CD4-positive, alpha-beta T cell treated with Interleukin-4 for 4 hours (primary cell): Measurements from ENCODE around the gene CEP78.
A peak's percentile ranks its signal among the peaks of the same experiment; 100 is the strongest.

Experiments
- DNase-seq: peaks from one replicate; pipeline ENCODE4 v3.0.0-alpha.2; 2020

CEP78 gene

DNA sequence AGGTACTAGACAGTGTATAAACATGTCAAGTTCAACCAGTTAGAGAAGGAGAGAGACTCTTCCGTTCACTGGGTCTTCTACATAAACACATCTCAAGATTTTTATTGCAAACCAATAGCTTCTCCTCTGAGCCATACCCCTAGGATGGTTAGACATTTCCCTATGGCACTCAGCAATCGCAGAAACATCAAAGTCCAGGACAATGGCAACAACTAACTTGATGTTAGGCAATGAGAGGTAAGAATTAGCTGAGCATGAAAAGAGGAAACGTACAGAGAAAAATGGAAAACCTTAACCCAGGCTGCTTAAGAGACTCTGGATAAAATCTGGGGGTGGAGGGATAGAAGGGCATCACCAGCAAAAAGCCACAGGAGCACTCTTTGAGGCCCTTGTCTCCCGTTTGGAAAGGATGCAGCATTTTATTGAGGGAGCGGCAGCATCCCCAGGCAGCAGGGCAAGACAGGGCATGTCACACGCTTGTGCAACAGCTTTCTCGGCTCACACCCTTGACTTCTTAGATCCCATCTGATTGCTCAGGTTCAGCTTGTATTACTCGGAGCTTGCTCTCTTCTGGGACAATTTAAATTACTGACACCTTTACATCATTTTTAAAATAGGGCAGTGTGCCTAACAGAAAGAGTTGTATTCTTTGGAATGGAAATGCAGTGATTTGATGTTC is 52.5 kb downstream of the CEP78 start:
- DNase-seq, result no peak

GRCh38 chr9:78289474-78289873 is 53.6 kb downstream of the CEP78 start:
- DNase-seq, result no peak

- DNase-seq, result no peak
These were observed 55.5 kb downstream of the CEP78 start for GRCh38 chr9:78291240-78291925.

- no peak for DNase-seq
These were observed 56.2 kb downstream of the CEP78 start for GRCh38 chr9:78292026-78292425.

GRCh38 chr9:78292716-78293497 is 57.0 kb downstream of the CEP78 start:
- DNase-seq, result no peak

DNA sequence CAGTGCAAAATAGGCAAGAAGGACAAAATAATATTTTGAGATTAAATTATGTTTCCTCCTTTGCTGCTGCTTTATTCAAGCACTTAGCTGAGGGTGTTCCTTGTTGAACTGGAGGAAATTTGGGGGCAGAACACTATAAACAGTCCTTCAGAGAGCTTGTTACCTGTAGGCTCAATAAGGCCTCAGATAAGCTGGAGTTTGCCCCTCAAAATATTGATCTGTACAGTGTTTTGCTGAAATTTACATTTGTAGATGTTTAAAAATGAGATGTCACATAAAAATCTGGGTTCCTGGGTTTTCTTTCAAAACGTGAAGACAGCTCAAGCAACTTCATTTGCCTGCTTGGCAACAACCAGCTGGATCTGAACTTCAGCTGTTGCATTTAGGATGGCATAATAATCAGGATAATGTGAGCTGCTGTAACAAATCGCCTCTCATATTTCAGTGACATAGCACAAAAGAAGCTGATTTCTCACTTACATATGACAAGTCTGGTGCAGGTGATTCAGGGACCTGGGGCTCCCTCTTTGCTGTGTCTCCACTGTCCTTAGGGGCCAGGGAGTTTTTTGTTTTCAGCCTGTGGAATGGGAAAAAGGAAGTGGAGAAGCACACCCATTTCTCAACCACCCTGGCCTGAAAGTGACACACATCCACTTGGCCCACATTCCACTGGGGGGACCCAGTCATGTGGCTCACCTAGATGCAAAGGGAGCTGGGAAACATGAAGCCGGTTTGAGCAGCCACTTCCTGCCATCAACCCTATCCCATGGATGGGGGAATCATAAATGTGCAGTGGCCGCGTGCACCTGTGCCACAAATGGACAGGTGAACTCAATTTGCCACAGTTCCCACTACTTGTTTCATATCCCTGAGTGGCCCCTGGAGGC is 58.7 kb downstream of the CEP78 start:
- DNase-seq, result no peak

DNA sequence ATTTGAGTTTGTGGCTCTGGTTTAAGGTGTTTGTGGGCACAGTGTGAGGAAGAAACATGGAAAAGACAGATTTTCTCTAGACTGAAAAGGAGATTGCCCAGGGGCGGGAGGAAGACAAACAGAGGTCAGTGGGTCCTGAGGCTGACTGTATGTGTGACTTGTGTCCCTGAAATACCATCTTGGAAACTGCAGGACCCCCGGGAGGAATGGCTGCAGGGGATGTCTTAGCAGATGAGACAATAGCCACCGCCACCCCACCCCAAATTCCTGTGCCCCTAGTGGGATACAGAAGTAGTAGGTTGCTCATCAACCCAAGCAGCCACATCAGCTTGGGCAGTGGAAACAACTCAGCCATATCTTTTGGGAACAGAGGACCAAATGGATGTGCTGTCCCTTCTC is 59.3 kb downstream of the CEP78 start:
- no peak for DNase-seq

- no peak for DNase-seq
These were observed 59.9 kb downstream of the CEP78 start for GRCh38 chr9:78295731-78296130.

DNA sequence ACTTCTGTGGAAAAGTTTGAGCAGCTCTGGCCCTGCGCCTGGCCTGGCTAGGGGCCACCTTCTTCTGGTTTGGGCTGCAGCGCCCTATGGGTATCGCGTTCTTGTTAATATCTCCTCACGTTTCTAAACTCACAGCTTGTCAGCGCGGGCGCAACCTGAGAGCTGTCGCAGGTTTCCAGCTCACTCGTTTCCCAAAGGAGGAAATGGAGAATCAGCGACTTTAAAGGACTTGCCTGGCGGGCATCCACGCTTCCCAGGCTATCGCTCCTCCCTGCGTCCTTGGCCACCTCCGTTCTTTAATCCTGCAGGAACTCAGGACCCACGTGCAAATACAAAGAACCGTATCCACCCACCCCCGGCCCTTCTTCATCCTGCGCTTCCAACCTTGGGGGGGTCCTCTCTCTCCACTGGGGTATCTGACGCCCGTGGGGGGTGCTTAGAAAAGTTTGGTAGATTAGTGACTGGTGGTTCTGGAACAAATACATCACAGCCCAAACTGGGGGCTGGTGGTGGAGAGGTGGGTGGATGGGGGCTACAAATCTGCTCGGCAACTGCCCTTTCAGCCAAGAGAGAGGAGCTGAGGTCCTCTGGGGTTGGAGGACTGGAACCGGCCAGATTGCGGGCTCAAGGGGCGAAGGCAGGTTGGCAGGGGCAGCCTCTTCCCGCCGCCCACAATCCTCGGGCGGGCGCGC is 60.5 kb downstream of the CEP78 start:
- no peak for DNase-seq

GRCh38 chr9:78296893-78297671 is 61.2 kb downstream of the CEP78 start, which contains the start of gene PSAT1:
PSAT1 (plus strand) TSS chr9:78297125; CDS start chr9:78297211, 86 bp downstream.
- peak; percentile 91 for DNase-seq

GRCh38 chr9:78297672-78297961 is 61.7 kb downstream of the CEP78 start:
- DNase-seq, result no peak

DNA sequence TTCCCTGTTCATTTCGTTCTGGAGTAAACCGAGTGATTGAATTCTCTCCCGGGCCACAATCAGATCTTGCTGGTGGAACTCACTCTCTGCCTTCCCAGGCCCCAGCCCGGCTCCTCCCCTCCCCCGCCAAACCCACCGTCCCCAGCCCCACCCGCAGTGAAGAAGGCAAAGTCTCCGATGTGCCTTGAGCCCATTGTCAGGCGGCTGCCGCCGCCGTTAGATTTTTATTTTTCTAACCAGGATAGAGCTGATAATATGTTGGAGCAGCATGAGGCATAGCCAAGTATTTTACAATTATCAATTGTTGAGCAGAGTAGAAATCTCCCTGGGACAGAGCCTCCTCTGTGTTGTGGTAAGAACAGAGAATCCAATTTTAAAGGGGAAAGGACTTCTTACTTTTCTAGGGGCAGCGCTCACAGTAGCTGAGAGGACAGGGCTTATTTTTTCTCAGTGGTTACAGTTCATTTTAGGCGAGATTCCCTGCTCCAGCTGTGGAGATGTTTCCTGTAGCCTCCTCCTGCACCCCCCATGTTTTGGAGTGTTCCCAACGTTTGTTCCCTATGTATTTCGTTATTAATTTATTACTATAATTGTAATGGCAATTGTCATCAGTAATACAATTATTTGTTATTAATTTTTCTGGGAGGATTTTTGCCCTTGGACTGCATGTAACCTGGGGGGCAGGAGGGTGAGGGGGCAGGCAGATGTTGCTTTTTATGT is 62.3 kb downstream of the CEP78 start:
- DNase-seq, result no peak

GRCh38 chr9:78300209-78300608 is 64.3 kb downstream of the CEP78 start:
- no peak for DNase-seq

DNA sequence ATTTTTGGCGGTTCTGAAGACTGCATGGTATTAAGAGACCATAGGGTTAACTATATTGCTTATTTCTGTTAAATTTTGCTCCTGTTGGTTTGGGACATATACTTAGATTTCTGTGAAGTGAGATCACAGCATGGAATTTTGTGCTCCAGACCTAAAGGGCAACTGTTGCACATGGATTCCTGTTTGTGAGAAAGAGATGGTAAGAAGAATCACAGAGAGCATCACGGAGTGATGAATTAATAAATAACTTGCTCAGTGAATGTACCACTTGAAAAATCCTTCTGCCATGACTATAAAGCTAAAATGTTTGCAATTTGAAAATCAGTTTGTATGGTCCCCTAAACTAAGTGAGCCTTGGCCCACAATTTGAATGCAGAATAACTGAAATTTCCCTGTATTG is 65.6 kb downstream of the CEP78 start:
- no peak for DNase-seq

- no peak for DNase-seq
These were observed 67.6 kb downstream of the CEP78 start for GRCh38 chr9:78303377-78304062.

DNA sequence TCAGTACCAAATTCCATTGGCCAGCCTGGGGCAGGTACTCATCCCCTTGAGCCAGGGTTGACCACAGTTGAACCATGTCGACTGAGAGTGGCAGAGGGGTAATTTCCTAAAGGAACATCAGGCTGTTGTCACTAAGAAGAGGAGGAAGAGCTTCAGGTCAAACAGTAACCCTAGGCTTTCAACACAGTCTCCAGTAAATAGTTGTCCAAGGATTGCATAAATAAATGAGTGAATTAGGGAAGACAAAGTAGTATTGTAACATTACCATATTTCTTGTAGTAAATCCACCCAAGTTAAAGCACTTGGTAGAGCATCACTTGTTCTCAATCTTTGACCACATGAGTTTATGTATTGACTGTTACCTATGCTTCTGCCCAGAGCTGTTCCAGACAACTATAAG is 68.5 kb downstream of the CEP78 start:
- DNase-seq, result no peak

- no peak for DNase-seq
These were observed 70.6 kb downstream of the CEP78 start for GRCh38 chr9:78306222-78307076.

DNA sequence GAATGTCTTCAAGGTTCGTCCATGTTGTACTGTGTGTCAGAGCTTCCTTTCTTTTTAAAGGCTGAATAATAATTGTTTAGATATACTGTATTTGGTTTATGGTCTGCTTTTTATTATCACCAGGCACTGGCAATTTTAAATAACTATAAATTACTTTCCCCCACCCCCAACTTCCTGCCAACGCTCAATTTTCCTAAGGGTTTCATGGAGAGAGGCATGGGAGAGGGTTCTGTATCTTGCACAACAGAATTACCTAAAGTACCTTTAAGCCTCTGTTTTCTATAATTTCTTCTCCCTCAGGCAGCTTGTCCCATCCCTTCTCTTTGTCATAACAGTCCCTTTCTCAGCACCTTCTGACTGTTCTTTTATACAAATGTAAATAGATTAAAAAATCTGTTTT is 71.5 kb downstream of the CEP78 start:
- DNase-seq, result no peak

GRCh38 chr9:78309066-78309465 is 73.2 kb downstream of the CEP78 start:
- no peak for DNase-seq
